Caco-2 (cell line): ENCODE results near the gene COA3. TPM values are rescaled to one million over a fixed set of nuclear protein-coding genes. Genes with fewer than 3 reads are reported as not detected.
A peak's percentile ranks its signal among the peaks of the same experiment; 100 is the strongest.

Source experiments
- BruUV-seq: library from RNA; stranded (reverse); fragments of 400-500 nt; replicated peaks from 2 replicates; lab custom pipeline; 2021; lab: Mats Ljungman, UMichigan
- CTCF ChIA-PET: fragments of 300-600 bp; sonication (Branson Sonifier 250); formaldehyde crosslinking; loops from one replicate; lab custom pipeline; 2022; ENCODE audit warnings: antibody characterized with exemption; lab: Charles Lee
- POLR2A ChIA-PET: fragments of 300-600 bp; sonication (Branson Sonifier 250); formaldehyde crosslinking; loops from one replicate; lab custom pipeline; 2022; ENCODE audit warnings: antibody characterized with exemption; lab: Charles Lee
- DNase-seq, 2 experiments: peaks; one replicate each; pipeline versions ENCODE4 v3.0.0 to v3.0.0-alpha.2; 2020 to 2022
- H3K27me3 ChIP-seq: replicated peaks from 2 replicates; pipeline ENCODE4 v1.6.0; 2011; ENCODE audit warnings: low read length; ENCODE audit not compliant: control insufficient read depth, insufficient read depth
- H3K36me3 ChIP-seq: 2 replicates; pipeline ENCODE4 v1.5.1; 2011; ENCODE audit warnings: low read length; ENCODE audit not compliant: control insufficient read depth, insufficient read depth
- H3K4me1 ChIP-seq: fragments of 250-450 bp; sonication (Bioruptor Pico); 2 replicates; pipeline ENCODE4 v1.5.1; 2020; ENCODE audit warnings: mild to moderate bottlenecking
- H3K4me3 ChIP-seq: 2 replicates; pipeline ENCODE4 v1.5.1; 2011; ENCODE audit warnings: low read depth, mild to moderate bottlenecking, control low read depth, low read length
- H3K9me3 ChIP-seq: fragments of 250-450 bp; sonication (Bioruptor Pico); 2 replicates; pipeline ENCODE4 v1.5.1; 2020; ENCODE audit warnings: mild to moderate bottlenecking, moderate library complexity
- H3K27ac Mint-ChIP-seq: one replicate; pipeline ENCODE4 v1.8.0; 2022; ENCODE audit warnings: mixed read lengths; ENCODE audit not compliant: unreplicated experiment
- H3K27me3 Mint-ChIP-seq: one replicate; pipeline ENCODE4 v1.8.0; 2022; ENCODE audit warnings: mixed read lengths; ENCODE audit not compliant: insufficient read depth, unreplicated experiment
- H3K36me3 Mint-ChIP-seq: one replicate; pipeline ENCODE4 v1.8.0; 2022; ENCODE audit warnings: mild to moderate bottlenecking, mixed read lengths; ENCODE audit not compliant: insufficient read depth, unreplicated experiment
- H3K4me1 Mint-ChIP-seq: one replicate; pipeline ENCODE4 v1.8.0; 2022; ENCODE audit warnings: low read depth, mixed read lengths; ENCODE audit not compliant: unreplicated experiment
- H3K4me3 Mint-ChIP-seq: one replicate; pipeline ENCODE4 v1.8.0; 2022; ENCODE audit warnings: mild to moderate bottlenecking, moderate library complexity, mixed read lengths; ENCODE audit not compliant: unreplicated experiment
- H3K9me3 Mint-ChIP-seq: one replicate; pipeline ENCODE4 v1.8.0; 2022; ENCODE audit warnings: mixed read lengths; ENCODE audit not compliant: unreplicated experiment
- intact Hi-C: fragments of 100-400 bp; cut with micrococcal nuclease; formaldehyde crosslinking; loops from one replicate; pipeline ENCODE4 v1.10.0; 2022; ENCODE audit not compliant: unreplicated experiment
- total RNA-seq: library from RNA; stranded (reverse); gene quantifications from 2 replicates; pipeline ENCODE4 v1.2.3, GENCODE V29; 2022
- TF ChIP-seq, protein P1 (sequence below), 2 experiments: fragments of 200-600 bp in 1 of 2; IDR thresholded peaks; 1 replicate in 1 of 2; 2 replicates in 1 of 2; pipeline versions ENCODE4 v1.5.1 to v1.8.0; 2011 to 2022; ENCODE audit warnings: antibody characterized with exemption in 1 of 2, control low read depth in 1 of 2, inconsistent platforms in 1 of 2, low read depth in 1 of 2, low read length in 1 of 2, mild to moderate bottlenecking in 1 of 2, moderate library complexity in 1 of 2; ENCODE audit not compliant: insufficient read depth in 1 of 2, severe bottlenecking in 1 of 2, unreplicated experiment in 1 of 2

COA3 gene
- total RNA-seq, 1 experiment from 2014 or later = 63.6 TPM

DNA sequence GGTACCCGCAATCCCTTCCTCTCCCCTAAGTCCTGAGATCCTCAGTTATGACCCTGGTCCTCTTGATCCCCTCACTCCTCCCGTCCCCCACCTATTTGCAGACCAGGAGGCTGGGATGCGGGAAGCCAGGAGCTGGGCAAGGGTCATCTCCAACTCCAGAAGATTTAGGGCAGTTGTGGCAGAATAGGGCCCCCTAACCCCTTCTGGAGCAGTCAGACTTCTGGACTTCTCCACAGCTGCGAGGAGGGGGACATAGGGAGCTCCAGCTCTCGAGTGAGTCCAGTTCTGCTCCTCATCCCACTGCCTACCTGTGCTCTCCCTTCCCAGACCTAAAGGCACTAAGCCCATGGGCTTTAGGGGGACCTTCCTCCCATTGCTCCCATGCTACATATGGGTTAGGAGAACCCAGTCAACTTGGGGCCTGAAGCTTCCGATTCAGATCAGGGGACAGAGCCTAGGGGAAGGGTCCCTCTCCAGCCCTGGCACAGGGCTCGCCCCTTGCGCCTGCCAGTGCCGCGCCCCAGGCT, 16.8 kb downstream of the COA3 start:
- H3K4me3 Mint-ChIP-seq = peak overlapping the region; percentile 76
- no peaks in the 10 kb centered on the region for H3K27me3 ChIP-seq
- H3K4me3 ChIP-seq = peak overlapping the region; percentile 85
- CTCF ChIA-PET = interaction anchor here (1.8 kb wide), 1 partner anchor 18 kb away, joined by 4 read pairs; no protein-coding TSS in a partner anchor
- H3K27ac Mint-ChIP-seq = no peak overlapping the region
- peaks cover 19% of the 10 kb centered on the region for H3K4me1 Mint-ChIP-seq
- no peaks in the 10 kb centered on the region; the same call in 1 of the 2 replicates for H3K36me3 ChIP-seq
- no peaks in the 10 kb centered on the region for H3K9me3 ChIP-seq
- peaks cover 30% of the 10 kb centered on the region for H3K36me3 Mint-ChIP-seq
- POLR2A ChIA-PET = interaction anchor here (0.7 kb wide), 1 partner anchor 21 kb away, joined by 3 read pairs; no protein-coding TSS in a partner anchor
- BruUV-seq = no TSS peak
- H3K9me3 Mint-ChIP-seq = no peaks in the 10 kb centered on the region
- no peaks in the 10 kb centered on the region for H3K27me3 Mint-ChIP-seq
- DNase-seq = no peak
- TF ChIP-seq, protein P1, sequence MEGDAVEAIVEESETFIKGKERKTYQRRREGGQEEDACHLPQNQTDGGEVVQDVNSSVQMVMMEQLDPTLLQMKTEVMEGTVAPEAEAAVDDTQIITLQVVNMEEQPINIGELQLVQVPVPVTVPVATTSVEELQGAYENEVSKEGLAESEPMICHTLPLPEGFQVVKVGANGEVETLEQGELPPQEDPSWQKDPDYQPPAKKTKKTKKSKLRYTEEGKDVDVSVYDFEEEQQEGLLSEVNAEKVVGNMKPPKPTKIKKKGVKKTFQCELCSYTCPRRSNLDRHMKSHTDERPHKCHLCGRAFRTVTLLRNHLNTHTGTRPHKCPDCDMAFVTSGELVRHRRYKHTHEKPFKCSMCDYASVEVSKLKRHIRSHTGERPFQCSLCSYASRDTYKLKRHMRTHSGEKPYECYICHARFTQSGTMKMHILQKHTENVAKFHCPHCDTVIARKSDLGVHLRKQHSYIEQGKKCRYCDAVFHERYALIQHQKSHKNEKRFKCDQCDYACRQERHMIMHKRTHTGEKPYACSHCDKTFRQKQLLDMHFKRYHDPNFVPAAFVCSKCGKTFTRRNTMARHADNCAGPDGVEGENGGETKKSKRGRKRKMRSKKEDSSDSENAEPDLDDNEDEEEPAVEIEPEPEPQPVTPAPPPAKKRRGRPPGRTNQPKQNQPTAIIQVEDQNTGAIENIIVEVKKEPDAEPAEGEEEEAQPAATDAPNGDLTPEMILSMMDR (IDR thresholded peaks at IDR 0.05; ENCODE audit: insufficient read depth in 1 of 2, low read depth in 1 of 2, low read length in 1 of 2, severe bottlenecking in 1 of 2, unreplicated experiment in 1 of 2) = no peak
- H3K4me1 ChIP-seq = peaks cover 29% of the 10 kb centered on the region
- intact Hi-C loops = loop anchor here (5.0 kb wide), 1 partner anchor 41 kb away; the partner anchor contains the start of gene BECN1

DNA sequence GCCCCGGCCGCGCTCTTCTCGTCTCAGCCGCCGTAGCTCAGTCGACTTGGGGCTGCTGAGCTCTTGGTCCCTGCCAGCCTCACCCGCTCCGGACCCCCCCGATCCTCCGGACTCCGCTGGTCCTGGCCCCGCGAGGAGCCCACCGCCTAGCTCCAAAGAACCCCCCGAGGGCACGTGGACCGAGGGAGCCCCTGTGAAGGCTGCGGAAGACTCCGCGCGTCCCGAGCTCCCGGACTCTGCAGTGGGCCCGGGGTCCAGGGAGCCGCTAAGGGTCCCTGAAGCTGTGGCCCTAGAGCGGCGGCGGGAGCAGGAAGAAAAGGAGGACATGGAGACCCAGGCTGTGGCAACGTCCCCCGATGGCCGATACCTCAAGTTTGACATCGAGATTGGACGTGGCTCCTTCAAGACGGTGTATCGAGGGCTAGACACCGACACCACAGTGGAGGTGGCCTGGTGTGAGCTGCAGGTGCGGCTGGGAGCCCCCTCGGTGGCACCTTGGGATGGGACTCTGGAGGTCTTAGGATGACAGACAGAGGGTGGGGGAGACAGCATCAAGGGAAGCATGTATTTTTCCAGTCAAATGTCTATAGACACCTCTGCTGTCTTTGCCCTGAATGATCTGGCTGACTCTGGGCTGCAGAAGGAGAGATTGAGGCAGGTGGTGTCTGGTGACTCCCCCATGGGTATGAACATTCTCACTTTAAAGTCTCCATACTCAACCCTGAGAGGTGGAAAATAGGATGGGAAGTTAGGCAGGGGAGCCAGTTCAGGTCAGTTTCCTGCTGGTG, 17.5 kb downstream of the COA3 start:
- CTCF ChIA-PET = interaction anchor here (0.6 to 2.0 kb wide), 4 partner anchors 17 to 970 kb away, joined by 3 to 15 read pairs (median 5); partner anchors contain the start of genes BECN1 and PLEKHH3
- peak overlapping the region; percentile 85 for H3K4me3 ChIP-seq

More for the DNA sequence above, 17.5 kb downstream of the COA3 start:
- H3K36me3 ChIP-seq = no peaks in the 10 kb centered on the region; the same call in 1 of the 2 replicates
- Mint-ChIP-seq H3K4me1 (peaks cover 19% of the 10 kb centered on the region), H3K9me3 (no peaks in the 10 kb centered on the region), H3K27me3 (no peaks in the 10 kb centered on the region), H3K4me3 (peak overlapping the region; percentile 76), H3K36me3 (peaks cover 30% of the 10 kb centered on the region), H3K27ac (peak overlapping the region; percentile 20)
- intact Hi-C loops = loop anchor here (5.0 kb wide), 1 partner anchor 41 kb away; the partner anchor contains the start of gene BECN1
- TF ChIP-seq, protein P1 (IDR thresholded peaks at IDR 0.05; ENCODE audit: insufficient read depth in 1 of 2, low read depth in 1 of 2, low read length in 1 of 2, severe bottlenecking in 1 of 2, unreplicated experiment in 1 of 2) = no peak
- no peaks in the 10 kb centered on the region for H3K9me3 ChIP-seq
- BruUV-seq = no TSS peak
- peaks cover 29% of the 10 kb centered on the region for H3K4me1 ChIP-seq
- POLR2A ChIA-PET = interaction anchor here (1.3 to 2.5 kb wide), 3 partner anchors 21 to 172 kb away, joined by 3 to 14 read pairs (median 4); partner anchors contain the start of genes BECN1, RAMP2, RETREG3 and TUBG1
- H3K27me3 ChIP-seq = no peaks in the 10 kb centered on the region
- no peak for DNase-seq
